Osteocyte (in vitro differentiated cells): ENCODE data around the gene C1orf210. TPM values are rescaled to one million over a fixed set of nuclear protein-coding genes. Genes with fewer than 3 reads are reported as not detected.

Experiments
- DNase-seq: peaks from one replicate; pipeline ENCODE4 v3.0.0; 2021; ENCODE audit warnings: mixed read lengths; ENCODE audit not compliant: unreplicated experiment; ENCODE audit errors: extremely low spot score
- H3K27ac Mint-ChIP-seq: one replicate; pipeline ENCODE4 v1.8.0; 2021; ENCODE audit warnings: mild to moderate bottlenecking, mixed read lengths; ENCODE audit not compliant: unreplicated experiment
- H3K27me3 Mint-ChIP-seq: one replicate; pipeline ENCODE4 v1.8.0; 2021; ENCODE audit warnings: mixed read lengths; ENCODE audit not compliant: unreplicated experiment
- H3K36me3 Mint-ChIP-seq: one replicate; pipeline ENCODE4 v1.8.0; 2021; ENCODE audit warnings: mixed read lengths; ENCODE audit not compliant: unreplicated experiment
- H3K4me1 Mint-ChIP-seq: one replicate; pipeline ENCODE4 v1.8.0; 2021; ENCODE audit warnings: mixed read lengths; ENCODE audit not compliant: unreplicated experiment
- H3K4me3 Mint-ChIP-seq: one replicate; pipeline ENCODE4 v1.8.0; 2021; ENCODE audit warnings: mild to moderate bottlenecking, moderate library complexity, mixed read lengths; ENCODE audit not compliant: unreplicated experiment
- H3K9me3 Mint-ChIP-seq: one replicate; pipeline ENCODE4 v1.8.0; 2021; ENCODE audit warnings: mixed read lengths; ENCODE audit not compliant: unreplicated experiment
- CTCF ChIP-seq: fragments of 200-600 bp; sonication (generic); IDR thresholded peaks from 2 replicates; pipeline ENCODE4 v1.5.0; 2021; ENCODE audit warnings: antibody characterized with exemption, mild to moderate bottlenecking, moderate library complexity
- total RNA-seq: library from RNA; stranded (reverse); gene quantifications from 2 replicates; pipeline ENCODE4 v1.2.1, GENCODE V29; 2021

The C1orf210 gene
- total RNA-seq, 1 donor from 2014 or later: not detected

GRCh38 chr1:43243299-43243698 lies 42.1 kb downstream of the C1orf210 start:
- TF ChIP-seq CTCF: no peak
- no peak overlapping the region for H3K27ac Mint-ChIP-seq
- peaks cover 19% of the 10 kb centered on the region for H3K9me3 Mint-ChIP-seq
- no peaks in the 10 kb centered on the region for H3K27me3 Mint-ChIP-seq
- H3K4me1 Mint-ChIP-seq: no peaks in the 10 kb centered on the region
- H3K36me3 Mint-ChIP-seq: no peaks in the 10 kb centered on the region
- no peak overlapping the region for H3K4me3 Mint-ChIP-seq
- DNase-seq: no peak

GRCh38 chr1:43241413-43241836 lies 44.0 kb downstream of the C1orf210 start:
- DNase-seq: no peak
- Mint-ChIP-seq H3K9me3 (peaks cover 13% of the 10 kb centered on the region), H3K4me3 (no peak overlapping the region), H3K4me1 (no peaks in the 10 kb centered on the region), H3K36me3 (no peaks in the 10 kb centered on the region), H3K27me3 (no peaks in the 10 kb centered on the region), H3K27ac (no peak overlapping the region)
- TF ChIP-seq CTCF: no peak

GRCh38 chr1:43239484-43239883 lies 45.9 kb downstream of the C1orf210 start:
- H3K4me1 Mint-ChIP-seq: peaks cover 9% of the 10 kb centered on the region
- H3K27me3 Mint-ChIP-seq: no peaks in the 10 kb centered on the region
- peaks cover 5% of the 10 kb centered on the region for H3K9me3 Mint-ChIP-seq
- H3K4me3 Mint-ChIP-seq: no peak overlapping the region
- TF ChIP-seq CTCF: no peak
- no peak for DNase-seq
- H3K36me3 Mint-ChIP-seq: no peaks in the 10 kb centered on the region
- no peak overlapping the region for H3K27ac Mint-ChIP-seq

- DNase-seq: peak; percentile 63
- Mint-ChIP-seq H3K27me3 (no peaks in the 10 kb centered on the region), H3K9me3 (peaks cover 5% of the 10 kb centered on the region), H3K36me3 (no peaks in the 10 kb centered on the region), H3K4me1 (peaks cover 9% of the 10 kb centered on the region), H3K27ac (no peak overlapping the region), H3K4me3 (no peak overlapping the region)
- no peak for TF ChIP-seq CTCF
Observed at GRCh38 chr1:43238991-43239469, 46.4 kb downstream of the C1orf210 start.

- H3K4me3 Mint-ChIP-seq: no peak overlapping the region
- H3K27ac Mint-ChIP-seq: no peak overlapping the region
- DNase-seq: no peak
- H3K36me3 Mint-ChIP-seq: no peaks in the 10 kb centered on the region
- H3K9me3 Mint-ChIP-seq: peaks cover 5% of the 10 kb centered on the region
- peaks cover 11% of the 10 kb centered on the region for H3K4me1 Mint-ChIP-seq
- TF ChIP-seq CTCF: peak; percentile 68
- H3K27me3 Mint-ChIP-seq: no peaks in the 10 kb centered on the region
Observed at GRCh38 chr1:43238085-43238484, 47.3 kb downstream of the C1orf210 start.
